ENCODE data around the gene ABTB2.
A peak's percentile ranks its signal among the peaks of the same experiment; 100 is the strongest.
"Not testable (repeated sequence)": the region's sequence is repeated elsewhere in the genome, so short reads cannot be mapped to it uniquely, and the experiment has no call there.

The ABTB2 gene

DNA sequence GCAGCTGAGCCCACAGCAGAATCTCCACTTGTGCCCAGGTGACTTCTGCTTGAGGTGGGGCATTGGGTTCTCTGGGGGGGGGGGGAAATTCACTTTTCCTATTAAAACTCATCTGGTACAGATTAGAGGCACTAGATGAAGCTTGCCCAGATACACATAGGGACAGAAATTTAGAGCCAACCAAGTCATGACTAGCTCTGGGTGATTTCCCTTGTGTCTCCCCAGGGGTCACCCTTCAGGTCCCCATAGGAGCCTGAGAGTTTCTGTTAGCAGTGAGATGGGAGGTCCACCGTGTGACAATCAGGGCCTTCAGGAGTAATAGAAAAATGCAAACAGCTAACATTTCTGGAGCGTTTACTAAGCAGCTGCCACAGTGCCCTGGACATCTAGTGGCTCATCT is 175.4 kb downstream of the ABTB2 start:
- DNase-seq = no peak

DNA sequence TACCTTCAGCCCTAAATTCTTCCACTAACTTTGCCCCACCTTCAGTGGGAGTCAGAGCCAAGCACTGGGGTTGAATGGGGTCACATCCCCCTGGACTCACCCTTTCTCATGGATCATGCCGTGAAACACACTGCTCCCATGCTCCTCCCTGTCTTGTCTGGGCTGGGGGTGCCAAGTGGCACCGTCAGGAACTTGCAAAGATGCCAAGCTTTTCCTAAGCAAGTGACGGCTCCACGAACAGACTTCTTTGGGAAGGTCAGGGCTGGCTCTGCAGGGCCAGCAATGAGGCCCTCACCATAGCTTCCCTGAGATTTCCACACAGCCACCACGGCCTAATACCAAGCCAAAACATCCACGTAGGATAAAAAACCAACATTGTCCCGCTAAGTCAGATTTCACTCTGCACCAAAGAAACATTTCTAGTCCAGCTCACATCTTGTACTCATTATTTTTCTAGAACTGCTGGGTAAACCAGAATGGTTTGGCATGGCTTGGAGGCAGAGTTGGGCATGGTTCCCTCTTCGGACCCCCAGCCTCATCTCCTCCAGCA is 175.9 kb downstream of the ABTB2 start:
- no peak for DNase-seq

DNA sequence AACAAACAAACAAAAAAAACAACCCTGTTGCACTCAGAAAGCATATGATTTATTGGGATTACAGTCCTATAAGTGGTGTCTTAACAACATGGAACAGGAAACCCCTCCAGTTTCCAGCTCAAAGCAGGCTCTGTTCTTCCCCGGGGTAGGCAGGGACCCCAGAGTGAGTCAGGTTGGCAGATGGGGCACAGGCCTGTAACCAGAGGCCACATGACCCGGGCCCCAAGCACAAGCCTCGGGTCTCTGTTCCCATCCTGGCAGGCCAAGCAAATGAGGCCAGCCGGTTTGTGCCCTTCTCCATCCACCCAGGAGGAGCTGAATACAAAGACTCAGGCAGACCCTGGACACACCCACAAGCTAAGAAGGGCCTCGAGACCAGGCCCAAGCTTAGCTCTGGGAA is 176.6 kb downstream of the ABTB2 start:
- DNase-seq = no peak

GRCh38 chr11:34180814-34181165 is 177.0 kb downstream of the ABTB2 start:
- not testable (repeated sequence) for DNase-seq

DNA sequence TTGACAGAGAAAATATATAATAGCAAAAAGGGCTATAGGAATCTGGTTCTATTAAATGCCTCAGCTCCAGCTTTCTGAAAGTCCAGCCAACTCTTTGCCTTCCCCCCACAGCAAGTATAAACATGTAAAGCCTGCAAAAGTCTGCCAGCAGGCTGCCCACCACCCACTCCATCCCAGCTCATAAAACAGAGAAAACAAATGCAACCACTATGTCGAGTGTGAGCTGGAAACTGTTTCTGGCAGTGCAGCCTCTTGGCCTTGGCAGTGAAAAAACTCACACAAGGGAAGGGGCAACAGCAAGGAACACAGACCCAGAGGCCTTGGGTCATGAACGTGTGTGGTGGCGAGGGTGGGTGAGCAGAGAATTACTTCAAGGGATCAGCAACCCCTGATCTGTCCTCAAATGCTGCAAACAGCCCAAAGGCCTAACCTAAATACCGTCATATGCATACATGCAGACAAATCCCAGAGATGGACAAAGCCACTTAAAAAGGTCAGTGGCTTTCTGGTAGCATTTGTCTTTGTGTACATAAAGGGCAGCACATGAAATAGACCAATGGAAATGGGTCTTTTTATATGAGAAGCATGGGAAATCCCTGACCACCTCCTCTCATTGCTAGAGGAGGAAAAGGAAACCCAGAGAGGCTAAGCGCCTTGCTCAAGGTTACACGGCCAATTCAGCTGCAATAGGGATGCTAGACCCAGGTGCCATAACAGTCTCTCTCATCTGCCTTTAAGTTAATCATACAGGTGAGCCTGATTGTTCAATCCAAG is 177.6 kb downstream of the ABTB2 start:
- DNase-seq = no peak

GRCh38 chr11:34179026-34179675 is 178.7 kb downstream of the ABTB2 start:
- DNase-seq = no peak

DNA sequence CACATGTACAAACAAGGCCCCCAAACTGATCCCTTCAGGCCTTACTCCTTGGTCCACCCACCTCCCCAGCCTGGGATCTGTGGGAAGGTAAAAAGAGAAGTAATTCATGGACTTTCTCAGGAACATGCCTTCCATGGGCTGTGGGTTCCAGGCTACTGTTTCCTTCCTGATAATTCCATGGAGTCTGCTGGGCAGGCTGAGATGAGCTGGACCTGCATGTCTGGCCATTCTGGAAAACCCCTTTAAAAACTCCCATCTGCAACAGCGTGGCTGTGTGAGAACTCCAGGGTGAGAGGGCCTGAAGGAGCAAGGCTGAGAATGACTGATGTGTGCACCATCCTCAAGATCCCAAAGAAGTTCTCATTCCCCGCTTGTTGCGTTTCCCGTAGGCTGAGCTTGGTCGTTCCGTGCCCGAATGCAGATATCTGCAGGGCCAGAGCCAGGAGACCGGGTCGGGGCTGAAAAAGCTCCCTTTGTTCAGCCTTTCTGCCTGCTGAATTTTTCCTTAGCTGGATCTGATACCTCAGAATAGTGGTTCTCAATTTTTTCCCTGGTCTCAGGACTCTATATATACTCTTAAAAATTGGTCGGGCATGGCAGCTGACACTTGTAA is 179.5 kb downstream of the ABTB2 start:
- DNase-seq = no peak

DNA sequence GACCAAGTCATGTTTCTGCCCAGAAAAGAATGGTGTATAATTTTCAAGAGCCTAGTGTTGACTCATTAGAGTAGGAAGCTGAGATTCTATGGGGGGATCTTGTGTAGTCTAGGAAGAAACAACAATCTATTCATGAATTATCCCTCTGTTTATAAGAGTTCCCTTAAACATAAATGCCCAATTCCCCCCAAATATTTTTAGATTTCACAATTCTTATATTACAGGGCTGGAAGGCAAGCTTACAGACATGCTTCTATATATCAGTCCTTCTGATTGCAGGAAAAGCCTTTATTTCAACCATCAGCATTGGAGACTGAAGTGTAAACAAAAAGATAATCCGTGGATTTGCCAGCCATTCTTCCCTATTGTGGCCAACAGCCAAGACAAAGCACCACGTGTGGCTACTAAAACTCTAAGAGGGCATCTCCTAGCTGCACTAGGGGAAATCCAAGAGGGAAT is 181.0 kb downstream of the ABTB2 start:
- no peak for DNase-seq

GRCh38 chr11:34175284-34176019 is 182.4 kb downstream of the ABTB2 start:
- DNase-seq = no peak

DNA sequence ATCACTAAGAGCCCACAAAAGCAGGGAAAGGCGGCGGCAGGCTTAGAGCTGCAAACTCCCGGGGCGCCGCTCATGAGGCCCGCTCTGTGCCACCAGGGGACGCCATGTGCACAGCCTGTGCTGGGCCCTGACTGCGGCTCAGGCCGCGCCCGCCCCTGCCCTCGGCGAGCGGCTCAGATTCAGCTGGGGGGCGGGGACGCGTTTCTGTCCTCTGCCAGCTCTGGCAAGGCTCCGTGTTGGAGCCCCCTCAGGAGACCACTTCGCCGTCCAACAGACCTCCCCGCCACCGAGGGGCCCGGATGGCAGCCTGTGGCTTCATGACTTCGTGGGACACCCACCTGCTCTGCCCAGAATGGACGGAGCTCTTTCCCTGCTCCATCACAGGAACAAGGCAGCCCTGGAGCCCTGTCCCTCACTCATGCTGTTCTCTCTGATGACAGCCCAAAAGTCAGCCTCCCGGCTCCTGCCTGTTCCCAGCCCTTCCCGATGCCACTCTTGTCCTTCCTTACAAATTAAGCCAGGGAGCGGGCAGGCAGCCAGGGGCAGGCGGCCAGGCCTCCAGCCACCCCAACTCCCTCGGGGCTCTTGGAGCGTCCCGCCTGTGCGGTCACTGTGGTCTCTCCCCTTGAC is 183.3 kb downstream of the ABTB2 start:
- peak; percentile 49 to 76 (median 65) for DNase-seq

GRCh38 chr11:34173050-34173449 is 184.8 kb downstream of the ABTB2 start:
- DNase-seq = no peak

DNA sequence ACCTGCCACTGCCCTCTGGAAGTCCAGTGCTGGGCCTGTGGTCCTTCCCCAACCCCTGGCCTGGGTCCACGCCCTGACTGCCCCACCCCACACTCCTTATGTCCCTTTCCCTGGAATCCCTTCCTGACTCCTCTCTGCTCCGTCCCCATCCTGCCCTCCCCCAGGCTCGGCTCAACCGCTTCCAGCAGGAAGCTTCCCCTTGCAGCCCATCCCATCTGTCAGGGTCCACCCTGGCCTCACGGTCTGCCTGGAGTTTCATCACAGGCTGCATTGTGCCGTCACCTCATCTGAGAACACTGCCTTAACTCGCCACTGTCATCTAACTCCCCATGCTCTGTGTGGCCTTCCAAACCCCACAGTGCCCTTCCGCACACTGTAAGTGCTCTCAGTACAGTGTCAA is 188.1 kb downstream of the ABTB2 start:
- DNase-seq = no peak

DNA sequence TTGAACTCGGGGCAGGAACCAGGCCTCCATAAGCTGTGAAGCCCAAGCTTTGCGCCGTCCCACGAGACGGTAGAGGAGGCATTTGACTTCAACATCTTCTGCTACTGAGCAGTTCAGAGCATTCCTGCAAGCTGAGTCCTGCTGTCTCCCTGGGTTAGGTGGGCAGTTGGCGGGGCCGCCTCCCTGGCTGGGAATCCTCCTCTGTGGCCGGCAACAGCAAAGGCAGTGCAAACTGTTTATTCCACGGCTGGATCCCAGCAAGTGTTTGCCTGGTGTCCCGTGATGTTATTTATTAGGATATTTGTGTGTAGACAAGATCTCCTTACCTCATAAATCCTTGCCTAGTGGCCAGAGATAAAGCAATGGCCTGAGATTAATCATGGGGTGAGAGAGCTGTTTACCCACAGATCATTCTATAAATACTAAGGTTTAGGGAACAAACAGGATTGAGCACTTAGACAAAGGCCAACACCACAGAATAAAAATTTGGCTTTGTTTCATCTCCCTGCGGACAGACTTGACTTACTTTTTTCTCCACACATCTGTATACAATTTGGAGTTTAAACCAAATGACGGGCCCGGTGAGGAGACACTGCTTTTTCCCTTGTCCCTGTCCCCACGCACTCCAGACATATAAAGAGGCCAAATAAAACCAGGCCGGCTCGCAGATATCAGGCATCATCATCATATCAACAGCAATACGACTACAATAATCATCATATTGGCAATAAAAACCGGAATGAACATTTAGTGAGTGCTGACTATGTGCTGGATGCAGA is 189.0 kb downstream of the ABTB2 start:
- no peak for DNase-seq

DNA sequence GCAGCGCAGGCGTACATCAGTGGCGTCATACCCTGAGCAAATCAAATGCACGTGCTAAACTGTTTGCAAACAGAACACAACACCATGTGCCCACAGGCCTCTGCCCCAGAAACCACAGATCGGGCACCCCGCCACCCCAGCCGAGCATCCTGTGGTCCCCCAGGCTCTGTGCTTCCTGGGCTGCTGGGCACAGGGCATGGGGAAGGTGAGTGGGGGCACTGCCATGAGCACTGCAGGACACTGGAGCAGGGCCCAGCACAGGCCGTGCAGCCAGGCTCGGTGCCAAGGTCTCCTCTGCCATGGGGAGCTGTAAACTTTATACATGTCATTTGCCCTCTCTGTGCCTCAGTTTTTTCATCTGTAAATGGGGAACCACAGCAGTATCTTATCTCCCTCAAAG is 189.8 kb downstream of the ABTB2 start:
- no peak for DNase-seq

DNA sequence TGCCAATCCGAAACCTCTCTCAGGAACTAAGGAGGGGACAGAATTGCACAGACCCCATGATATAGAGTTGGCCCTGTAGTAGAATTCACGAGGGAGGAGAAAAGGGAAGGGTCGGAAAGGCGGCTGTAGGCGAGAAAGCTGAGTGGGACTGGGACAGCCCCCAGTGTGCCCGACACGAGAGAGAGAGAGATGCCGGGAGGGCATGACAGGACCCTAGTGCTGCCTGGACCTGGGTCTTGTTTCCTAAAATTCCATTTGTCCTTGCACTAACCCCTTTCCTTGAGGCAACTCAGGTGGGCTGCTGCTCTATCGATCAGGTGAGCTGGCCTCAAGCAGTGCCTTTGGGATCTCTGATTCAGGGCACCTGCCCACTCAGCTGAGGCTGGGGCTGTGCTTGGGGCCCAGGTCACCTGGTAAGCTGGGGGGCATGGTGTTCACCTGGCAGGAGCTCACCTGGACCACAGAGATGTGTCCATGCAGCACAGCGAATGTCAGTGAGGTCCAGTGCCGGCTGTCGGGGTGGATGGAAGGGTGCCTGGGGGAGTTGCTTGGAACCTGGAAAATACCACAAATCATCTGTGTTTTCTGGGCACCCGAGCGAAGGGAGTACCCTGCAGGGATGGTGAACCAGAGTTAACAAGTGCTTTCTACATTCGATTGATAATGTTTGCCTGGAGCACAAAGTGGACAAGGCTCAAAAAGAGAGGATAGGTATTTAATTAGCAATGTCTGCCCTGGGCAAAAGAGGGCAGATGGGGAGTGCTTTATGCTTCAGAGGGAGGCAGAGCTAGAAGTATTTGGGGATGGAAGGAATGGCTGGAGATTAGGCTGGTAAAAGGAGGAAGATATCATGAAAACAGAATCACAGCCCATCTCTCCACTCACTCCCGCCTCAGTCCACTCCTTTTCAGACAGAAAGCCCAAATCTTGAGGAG is 190.7 kb downstream of the ABTB2 start:
- no peak for DNase-seq

- no peak for DNase-seq
These were observed 191.8 kb downstream of the ABTB2 start for GRCh38 chr11:34165786-34166555.

GRCh38 chr11:34165121-34165520 is 192.7 kb downstream of the ABTB2 start:
- DNase-seq = no peak

DNA sequence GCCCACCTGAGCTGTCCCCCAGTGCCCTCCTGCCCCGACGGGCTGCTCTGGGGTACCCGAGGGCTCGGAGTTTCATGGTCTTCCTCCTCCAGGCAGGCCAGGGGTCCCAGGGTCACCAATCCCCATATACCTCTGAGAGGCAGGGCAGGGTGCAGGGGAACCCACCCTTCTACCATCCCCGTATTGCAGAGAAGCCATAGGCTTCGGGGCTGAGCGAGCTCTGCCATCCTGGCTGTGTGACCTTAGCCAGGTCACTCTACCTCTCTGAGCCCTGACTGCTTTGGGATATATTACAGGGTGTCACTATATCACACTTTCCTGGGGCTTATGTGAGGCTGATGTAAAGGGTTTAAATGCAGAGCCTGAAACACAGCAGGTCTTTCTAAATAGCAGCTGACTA is 195.0 kb downstream of the ABTB2 start:
- no peak for DNase-seq

DNA sequence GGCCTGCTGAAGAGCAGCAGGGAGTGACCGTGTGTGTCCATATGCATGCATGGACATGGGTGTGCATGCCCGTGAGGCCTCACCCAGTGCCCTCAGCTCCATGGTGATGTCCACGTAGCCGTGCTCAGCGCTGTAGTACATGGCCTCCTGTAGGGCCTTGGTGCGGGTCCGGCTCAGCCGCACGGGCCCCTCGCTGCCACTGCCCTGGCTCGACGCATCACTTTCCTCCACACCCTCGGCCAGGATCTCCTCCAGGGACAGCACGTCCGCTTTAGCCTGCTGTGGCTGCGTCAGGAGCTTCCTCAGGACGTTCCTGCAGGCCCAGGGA is 195.4 kb downstream of the ABTB2 start:
- DNase-seq = no peak
